H7 (cell line): ENCODE measurements around the gene UGT1A5. TPM values are rescaled to one million over a fixed set of nuclear protein-coding genes. Genes with fewer than 3 reads are reported as not detected.
"Not testable (repeated sequence)": the region's sequence is repeated elsewhere in the genome, so short reads cannot be mapped to it uniquely, and the experiment has no call there.

Experiments used
- DNase-seq: peaks from one replicate; pipeline ENCODE4 v3.0.0; 2012
- H3K27me3 ChIP-seq: 2 replicates; pipeline ENCODE4 v1.6.0; 2011; ENCODE audit warnings: mild to moderate bottlenecking, low read length; ENCODE audit not compliant: control insufficient read depth, insufficient read depth
- H3K36me3 ChIP-seq: replicated peaks from 2 replicates; pipeline ENCODE4 v1.5.1; 2011; ENCODE audit warnings: low read length; ENCODE audit not compliant: control insufficient read depth, insufficient read depth
- H3K4me3 ChIP-seq: 2 replicates; pipeline ENCODE4 v1.5.1; 2011; ENCODE audit warnings: low read depth, mild to moderate bottlenecking, control low read depth, low read length, moderate library complexity; ENCODE audit not compliant: insufficient read depth
- total RNA-seq: library from RNA; depleted of rRNA; stranded (reverse); fragments of >200 nt; shearing (Covaris generic); gene quantifications from 2 replicates; pipeline ENCODE4 v1.2.3, GENCODE V29; 2014

Gene UGT1A5
- total RNA-seq, 1 experiment from 2014 or later, result not detected

- Histone ChIP-seq H3K4me3 (no peak overlapping the region), H3K36me3 (no peaks in the 10 kb centered on the region), H3K27me3 (no peaks in the 10 kb centered on the region)
- DNase-seq, result no peak
Observed at GRCh38 chr2:233707940-233708644, 4.6 kb upstream of the UGT1A5 start.

DNA sequence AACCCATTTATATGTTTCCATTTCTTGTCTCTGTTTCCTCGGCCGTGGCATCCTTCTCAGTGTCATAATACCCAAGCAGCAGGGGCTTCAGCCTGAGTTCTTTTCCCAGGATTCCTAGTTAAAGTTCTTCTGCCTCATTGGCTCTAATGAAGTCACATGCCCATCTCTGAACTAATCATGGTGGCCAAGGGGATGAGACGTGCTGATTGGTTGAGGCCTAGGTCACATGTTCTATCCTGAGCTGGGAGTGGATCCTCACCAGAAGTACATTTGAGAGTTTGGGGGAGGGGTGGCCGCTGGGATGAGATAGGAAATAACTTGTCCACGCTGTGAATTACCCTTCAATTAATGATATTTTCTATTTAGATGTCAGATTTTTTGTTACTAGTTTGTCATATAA lies 3.8 kb upstream of the UGT1A5 start:
- DNase-seq, result no peak
- H3K4me3 ChIP-seq, result no peak overlapping the region
- H3K36me3 ChIP-seq, result no peaks in the 10 kb centered on the region
- H3K27me3 ChIP-seq, result no peaks in the 10 kb centered on the region

- no peaks in the 10 kb centered on the region for H3K27me3 ChIP-seq
- no peak overlapping the region for H3K4me3 ChIP-seq
- DNase-seq, result peak; percentile 73
- H3K36me3 ChIP-seq, result no peaks in the 10 kb centered on the region
Observed at GRCh38 chr2:233711312-233712008, 1.2 kb upstream of the UGT1A5 start.

DNA sequence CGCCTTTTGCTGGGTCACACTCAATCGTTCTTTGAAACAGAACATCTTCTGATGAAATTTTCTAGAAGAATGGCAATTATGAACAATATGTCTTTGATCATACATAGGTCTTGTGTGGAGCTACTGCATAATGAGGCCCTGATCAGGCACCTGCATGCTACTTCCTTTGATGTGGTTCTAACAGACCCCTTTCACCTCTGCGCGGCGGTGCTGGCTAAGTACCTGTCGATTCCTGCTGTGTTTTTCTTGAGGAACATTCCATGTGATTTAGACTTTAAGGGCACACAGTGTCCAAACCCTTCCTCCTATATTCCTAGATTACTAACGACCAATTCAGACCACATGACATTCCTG lies 532 bp downstream of the UGT1A5 start:
- no peaks in the 10 kb centered on the region for H3K36me3 ChIP-seq
- H3K4me3 ChIP-seq, result no peak overlapping the region
- H3K27me3 ChIP-seq, result no peaks in the 10 kb centered on the region
- no peak for DNase-seq

GRCh38 chr2:233714121-233714520 lies 1.4 kb downstream of the UGT1A5 start:
- H3K4me3 ChIP-seq, result no peak overlapping the region
- DNase-seq, result no peak
- H3K36me3 ChIP-seq, result no peaks in the 10 kb centered on the region
- no peaks in the 10 kb centered on the region for H3K27me3 ChIP-seq

GRCh38 chr2:233718552-233718951 lies 5.8 kb downstream of the UGT1A5 start, which contains the start of gene UGT1A4:
UGT1A4 (plus strand) TSS chr2:233718736; CDS start chr2:233718821, 85 bp downstream.
- DNase-seq, result no peak

GRCh38 chr2:233728723-233729301 lies 16.1 kb downstream of the UGT1A5 start, which contains the start of gene UGT1A3:
UGT1A3 (plus strand) TSS chr2:233729042; CDS start chr2:233729127, 85 bp downstream.
- Histone ChIP-seq H3K27me3 (no peaks in the 10 kb centered on the region), H3K4me3 (no peak within 1 kb of the TSS), H3K36me3 (no peaks in the 10 kb centered on the region)
- DNase-seq, result no peak

More at GRCh38 chr2:233718552-233718951, 5.8 kb downstream of the UGT1A5 start, which contains the start of gene UGT1A4:
- no peak within 1 kb of the TSS for H3K4me3 ChIP-seq
- H3K27me3 ChIP-seq, result no peaks in the 10 kb centered on the region
- H3K36me3 ChIP-seq, result no peaks in the 10 kb centered on the region

DNA sequence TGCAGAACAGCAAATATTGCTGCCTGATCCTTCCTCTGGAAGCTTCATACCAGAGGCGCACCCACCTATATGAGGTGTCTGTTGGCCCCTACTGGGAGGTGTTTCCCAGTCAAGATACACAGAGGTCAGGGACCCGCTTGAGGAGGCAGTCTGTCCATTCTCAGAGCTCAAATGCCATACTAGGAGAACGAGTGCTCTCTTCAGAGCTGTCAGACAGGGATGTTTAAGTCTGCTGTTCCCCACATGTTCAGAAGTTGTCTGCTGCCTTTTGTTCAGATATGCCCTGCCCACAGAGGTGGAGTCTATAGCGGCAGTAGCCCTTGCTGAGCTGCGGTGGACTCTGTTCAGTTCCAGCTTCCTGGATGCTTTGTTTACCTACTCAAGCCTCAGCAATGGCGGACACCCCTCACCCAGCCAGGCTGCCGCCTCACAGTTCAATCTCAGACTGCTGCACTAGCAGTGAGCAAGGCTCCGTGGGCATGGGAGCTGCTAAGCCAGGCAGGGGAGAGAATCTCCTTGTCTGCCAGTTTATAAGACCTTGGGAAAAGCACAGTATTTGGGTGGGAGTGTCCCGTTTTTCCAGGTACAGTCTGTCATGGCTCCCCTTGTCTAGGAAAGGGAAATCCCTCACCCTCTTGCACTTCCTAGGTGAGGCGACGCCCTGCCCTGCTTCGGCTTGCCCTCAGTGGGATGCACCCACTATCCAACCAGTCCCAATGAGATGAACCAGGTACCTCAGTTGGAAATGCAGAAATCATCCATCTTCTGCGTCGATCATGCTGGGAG lies 24.4 kb downstream of the UGT1A5 start:
- not testable (repeated sequence) for H3K27me3 ChIP-seq, H3K4me3 ChIP-seq, H3K36me3 ChIP-seq, DNase-seq

DNA sequence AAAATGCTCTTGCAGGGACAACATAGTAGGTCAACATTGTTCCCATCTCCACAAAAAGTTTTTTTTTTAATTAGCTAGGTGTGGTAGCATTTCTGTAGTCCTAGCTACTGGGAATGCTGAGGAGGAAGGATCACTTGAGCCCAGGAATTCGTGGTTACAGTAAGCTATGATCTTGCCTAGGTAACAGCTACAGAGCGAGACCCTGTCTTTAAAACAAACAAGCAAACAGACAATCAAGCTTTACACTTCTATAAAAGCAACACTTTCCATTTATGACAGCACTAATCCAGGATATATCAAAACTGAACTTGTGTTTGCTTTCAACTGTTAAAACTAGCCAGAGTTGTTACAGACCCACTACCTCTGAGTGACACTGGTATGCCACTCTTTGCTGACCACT lies 28.2 kb downstream of the UGT1A5 start:
- DNase-seq, result no peak
- H3K27me3 ChIP-seq, result no peaks in the 10 kb centered on the region
- no peak overlapping the region for H3K4me3 ChIP-seq
- no peaks in the 10 kb centered on the region for H3K36me3 ChIP-seq

- DNase-seq, result no peak
- Histone ChIP-seq H3K27me3 (no peaks in the 10 kb centered on the region), H3K4me3 (no peak overlapping the region), H3K36me3 (no peaks in the 10 kb centered on the region)
Observed at GRCh38 chr2:233743464-233744259, 31.0 kb downstream of the UGT1A5 start.

DNA sequence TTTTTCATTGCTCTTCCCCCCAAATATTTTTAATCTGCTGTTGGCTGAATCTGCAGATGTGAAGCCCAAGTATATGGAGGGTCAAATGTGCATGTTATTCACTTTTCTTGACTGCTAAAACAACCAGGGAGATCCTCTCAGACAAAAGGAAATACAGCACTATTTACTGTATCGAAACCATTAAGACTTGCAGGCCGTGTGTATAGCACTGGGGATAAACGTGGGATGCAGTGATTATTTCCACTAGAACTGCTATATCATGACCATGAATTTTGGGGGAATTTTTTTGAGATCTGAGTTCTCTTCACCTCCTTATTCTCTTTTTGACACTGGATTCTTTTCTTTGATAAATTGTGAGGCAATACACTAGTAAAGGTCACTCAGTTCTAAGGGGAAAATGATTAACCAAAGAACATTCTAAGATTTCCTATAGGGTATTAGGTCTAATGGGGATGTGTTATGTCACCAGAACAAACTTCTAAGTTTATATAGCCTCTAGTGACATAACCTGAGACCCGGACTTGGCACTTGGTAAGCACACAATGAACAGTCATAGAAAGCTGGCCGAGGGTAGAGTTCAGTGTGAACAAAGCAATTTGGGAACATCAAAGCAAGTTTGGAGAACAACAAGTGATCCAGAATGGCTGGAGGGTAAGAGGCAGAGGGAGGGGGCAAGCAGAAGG lies 32.5 kb downstream of the UGT1A5 start:
- no peak for DNase-seq
- H3K4me3 ChIP-seq, result no peak overlapping the region
- H3K27me3 ChIP-seq, result no peaks in the 10 kb centered on the region
- no peaks in the 10 kb centered on the region for H3K36me3 ChIP-seq

GRCh38 chr2:233745838-233746237 lies 33.1 kb downstream of the UGT1A5 start:
- H3K27me3 ChIP-seq, H3K4me3 ChIP-seq, H3K36me3 ChIP-seq, DNase-seq: not testable (repeated sequence)

DNA sequence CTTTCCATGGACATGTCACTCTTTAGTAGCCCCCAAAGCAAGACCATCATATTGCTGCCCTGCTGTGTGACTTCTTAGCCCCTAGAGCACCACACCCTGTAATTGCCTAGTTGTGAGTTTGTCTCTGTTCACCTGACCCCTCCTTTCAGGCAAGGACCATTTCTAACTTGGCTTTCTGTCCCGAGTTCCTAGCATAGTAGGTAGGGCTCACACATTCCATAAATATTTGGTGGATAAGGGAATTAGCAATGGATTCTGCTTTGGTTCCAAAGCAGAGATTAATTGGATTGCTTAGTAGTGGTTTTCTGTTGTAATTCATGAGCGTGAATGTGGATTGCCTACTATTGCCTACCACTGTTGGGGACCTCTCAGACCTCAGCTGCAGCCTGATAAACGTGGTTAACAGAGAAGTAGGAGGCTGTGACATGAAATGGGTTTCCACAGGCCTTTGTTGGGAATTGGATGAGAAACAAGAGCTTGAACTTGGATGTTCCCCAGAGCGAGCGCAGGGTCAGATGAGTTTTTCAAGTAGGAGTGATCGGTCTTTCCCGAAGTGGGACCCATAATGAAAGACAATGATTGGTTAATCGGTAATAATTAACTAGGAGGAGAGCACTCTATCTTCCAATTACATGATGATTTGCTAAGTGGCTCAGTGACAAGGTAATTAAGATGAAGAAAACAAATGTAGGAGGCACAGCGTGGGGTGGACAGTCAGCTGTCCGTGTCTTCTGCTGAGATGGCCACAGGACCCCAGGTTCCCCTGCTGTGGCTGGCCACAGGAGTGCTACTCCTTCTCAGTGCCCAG lies 34.0 kb downstream of the UGT1A5 start:
- no peaks in the 10 kb centered on the region for H3K36me3 ChIP-seq
- H3K4me3 ChIP-seq, result no peak overlapping the region
- no peaks in the 10 kb centered on the region for H3K27me3 ChIP-seq
- DNase-seq, result no peak
